ENCODE results near the gene CMIP.

The CMIP gene

GRCh38 chr16:81455720-81456494 lies 11.3 kb downstream of the CMIP start:
- no peak overlapping the region for H3K4me3 ChIP-seq (ENCODE audit: low read depth, low read length)
- TF ChIP-seq, protein P1, sequence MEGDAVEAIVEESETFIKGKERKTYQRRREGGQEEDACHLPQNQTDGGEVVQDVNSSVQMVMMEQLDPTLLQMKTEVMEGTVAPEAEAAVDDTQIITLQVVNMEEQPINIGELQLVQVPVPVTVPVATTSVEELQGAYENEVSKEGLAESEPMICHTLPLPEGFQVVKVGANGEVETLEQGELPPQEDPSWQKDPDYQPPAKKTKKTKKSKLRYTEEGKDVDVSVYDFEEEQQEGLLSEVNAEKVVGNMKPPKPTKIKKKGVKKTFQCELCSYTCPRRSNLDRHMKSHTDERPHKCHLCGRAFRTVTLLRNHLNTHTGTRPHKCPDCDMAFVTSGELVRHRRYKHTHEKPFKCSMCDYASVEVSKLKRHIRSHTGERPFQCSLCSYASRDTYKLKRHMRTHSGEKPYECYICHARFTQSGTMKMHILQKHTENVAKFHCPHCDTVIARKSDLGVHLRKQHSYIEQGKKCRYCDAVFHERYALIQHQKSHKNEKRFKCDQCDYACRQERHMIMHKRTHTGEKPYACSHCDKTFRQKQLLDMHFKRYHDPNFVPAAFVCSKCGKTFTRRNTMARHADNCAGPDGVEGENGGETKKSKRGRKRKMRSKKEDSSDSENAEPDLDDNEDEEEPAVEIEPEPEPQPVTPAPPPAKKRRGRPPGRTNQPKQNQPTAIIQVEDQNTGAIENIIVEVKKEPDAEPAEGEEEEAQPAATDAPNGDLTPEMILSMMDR (IDR thresholded peaks at IDR 0.05; ENCODE audit: low read depth, low read length), result no peak

GRCh38 chr16:81456523-81457325 lies 12.1 kb downstream of the CMIP start:
- TF ChIP-seq, protein P1 (IDR thresholded peaks at IDR 0.05; ENCODE audit: low read depth, low read length), result no peak
- H3K4me3 ChIP-seq (ENCODE audit: low read depth, low read length), result no peak overlapping the region

- TF ChIP-seq, protein P1 (IDR thresholded peaks at IDR 0.05; ENCODE audit: low read depth, low read length), result no peak
- H3K4me3 ChIP-seq (ENCODE audit: low read depth, low read length), result no peak overlapping the region
These were observed 12.9 kb downstream of the CMIP start for GRCh38 chr16:81457326-81458133.

- TF ChIP-seq, protein P1 (IDR thresholded peaks at IDR 0.05; ENCODE audit: low read depth, low read length), result no peak
These were observed 13.6 kb downstream of the CMIP start for GRCh38 chr16:81458149-81458669.

DNA sequence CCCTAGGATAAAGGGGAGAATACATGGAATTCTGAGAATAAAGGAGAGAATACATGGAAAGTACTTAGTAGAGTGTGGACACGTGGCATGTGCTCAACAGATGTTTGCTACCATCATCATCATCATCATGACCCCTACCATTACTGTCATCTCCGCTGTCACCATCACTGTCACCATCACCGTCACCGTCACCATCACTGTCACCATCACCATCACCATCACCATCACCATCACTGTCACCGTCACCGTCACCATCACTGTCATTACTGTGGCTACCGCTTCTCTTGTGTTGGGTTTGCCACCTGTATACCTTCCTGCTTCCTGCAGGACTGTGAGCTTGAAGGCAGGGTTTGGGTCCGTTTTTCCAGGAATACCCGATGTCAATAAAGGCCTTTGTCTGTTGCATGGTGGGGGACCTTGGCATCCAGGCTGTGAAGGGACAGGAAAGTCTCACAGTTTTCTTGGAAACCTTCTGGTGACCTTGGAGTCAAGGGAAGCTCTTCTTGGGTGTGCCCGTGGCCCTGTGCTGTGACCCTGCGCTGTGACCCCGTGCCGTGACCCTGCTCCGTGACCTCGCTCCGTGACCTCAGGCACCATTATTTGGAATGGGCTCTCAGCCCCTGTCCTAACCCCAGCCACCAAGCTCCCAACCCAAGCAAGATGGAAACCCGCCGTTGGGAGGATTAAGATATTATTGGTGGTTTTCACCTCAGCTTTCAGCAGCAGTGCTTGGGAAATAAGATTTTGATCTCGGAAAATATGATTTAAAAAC lies 14.4 kb downstream of the CMIP start:
- TF ChIP-seq, protein P1 (IDR thresholded peaks at IDR 0.05; ENCODE audit: low read depth, low read length), result no peak
- no peak overlapping the region for H3K4me3 ChIP-seq (ENCODE audit: low read depth, low read length)

More at GRCh38 chr16:81458149-81458669, 13.6 kb downstream of the CMIP start:
- H3K4me3 ChIP-seq (ENCODE audit: low read depth, low read length), result no peak overlapping the region

DNA sequence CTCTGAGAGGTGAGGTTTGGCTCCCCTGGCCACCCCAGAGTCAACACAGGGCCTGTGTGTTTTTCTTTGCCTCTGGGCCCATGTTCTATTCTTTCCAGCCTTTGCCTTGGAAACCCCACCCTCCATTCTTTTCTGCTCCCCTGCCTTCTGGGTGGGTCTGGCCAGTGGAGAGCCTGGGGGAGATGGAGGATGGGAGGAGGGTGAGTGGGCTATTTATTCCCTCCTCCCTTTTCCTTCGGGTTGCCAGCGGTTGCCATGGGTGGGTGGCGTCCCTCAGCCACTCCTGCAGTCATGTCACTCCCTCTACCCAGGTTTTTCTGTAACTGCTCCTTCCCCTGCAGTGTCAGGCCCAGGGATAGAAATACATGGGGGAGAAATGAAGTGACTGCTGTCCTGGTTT lies 15.5 kb downstream of the CMIP start:
- H3K4me3 ChIP-seq (ENCODE audit: low read depth, low read length), result no peak overlapping the region
- TF ChIP-seq, protein P1 (IDR thresholded peaks at IDR 0.05; ENCODE audit: low read depth, low read length), result no peak
